Measurements from ENCODE around the gene CSNK2A1. TPM values are rescaled to one million over a fixed set of nuclear protein-coding genes. Genes with fewer than 3 reads are reported as not detected.
"Not testable (repeated sequence)": the region's sequence is repeated elsewhere in the genome, so short reads cannot be mapped to it uniquely, and the experiment has no call there.

The CSNK2A1 gene
- total RNA-seq = 127 and 128 TPM in 2 replicates

- intact Hi-C loops (cut with micrococcal nuclease) = loop anchor here (1.0 to 5.0 kb wide), 4 partner anchors 109 to 247 kb away; partner anchors contain the start of genes SRXN1 and ZCCHC3
Observed at GRCh38 chr20:543369-544152, at the start of gene CSNK2A1. Gene CSNK2A1 (minus strand): TSS chr20:543790. CDS start chr20:508551, 35,239 bp downstream.

- intact Hi-C loops (cut with micrococcal nuclease) = no loop called here
Observed at GRCh38 chr20:592506-592905, 48.9 kb upstream of the CSNK2A1 start.

- intact Hi-C loops (cut with micrococcal nuclease) = no loop called here
Observed at GRCh38 chr20:591941-592340, 48.4 kb upstream of the CSNK2A1 start.

- intact Hi-C loops (cut with micrococcal nuclease) = no loop called here
Observed at GRCh38 chr20:588932-589672, 45.5 kb upstream of the CSNK2A1 start.

- intact Hi-C loops (cut with micrococcal nuclease) = no loop called here
Observed at GRCh38 chr20:588476-588875, 44.9 kb upstream of the CSNK2A1 start.

- intact Hi-C loops (cut with micrococcal nuclease) = no loop called here
Observed at GRCh38 chr20:584971-585301, 41.3 kb upstream of the CSNK2A1 start.

GRCh38 chr20:584161-584970 is 40.8 kb upstream of the CSNK2A1 start:
- intact Hi-C loops (cut with micrococcal nuclease) = no loop called here

GRCh38 chr20:582204-582603 is 38.6 kb upstream of the CSNK2A1 start:
- intact Hi-C loops (cut with micrococcal nuclease) = no loop called here

- intact Hi-C loops (cut with micrococcal nuclease) = not testable (repeated sequence)
Observed at GRCh38 chr20:578940-579690, 35.5 kb upstream of the CSNK2A1 start.

- intact Hi-C loops (cut with micrococcal nuclease) = no loop called here
Observed at GRCh38 chr20:577167-577791, 33.7 kb upstream of the CSNK2A1 start.

GRCh38 chr20:576156-576555 is 32.6 kb upstream of the CSNK2A1 start:
- intact Hi-C loops (cut with micrococcal nuclease) = no loop called here

GRCh38 chr20:575230-575629 is 31.6 kb upstream of the CSNK2A1 start:
- intact Hi-C loops (cut with micrococcal nuclease) = no loop called here

- intact Hi-C loops (cut with micrococcal nuclease) = no loop called here
Observed at GRCh38 chr20:574297-574942, 30.8 kb upstream of the CSNK2A1 start.

- intact Hi-C loops (cut with micrococcal nuclease) = no loop called here
Observed at GRCh38 chr20:573414-574296, 30.1 kb upstream of the CSNK2A1 start.

GRCh38 chr20:572727-573126 is 29.1 kb upstream of the CSNK2A1 start:
- intact Hi-C loops (cut with micrococcal nuclease) = no loop called here

GRCh38 chr20:571754-572441 is 28.3 kb upstream of the CSNK2A1 start:
- intact Hi-C loops (cut with micrococcal nuclease) = no loop called here

GRCh38 chr20:568673-569415 is 25.3 kb upstream of the CSNK2A1 start:
- intact Hi-C loops (cut with micrococcal nuclease) = no loop called here
